SK-N-SH treated with all-trans-retinoic acid at 6 μM for 48 hours (cell line): ENCODE data around the gene CTBP2.

ENCODE experiments used
- ARNTL ChIP-seq: fragments of 450-650 bp; formaldehyde crosslinking; IDR thresholded peaks from 2 replicates; pipeline ENCODE4 v1.5.0; 2020; ENCODE audit warnings: low read depth, mild to moderate bottlenecking, moderate library complexity, borderline replicate concordance
- CREB5 ChIP-seq: fragments of 250-450 bp; sonication (Bioruptor Pico); IDR thresholded peaks from 2 replicates; pipeline ENCODE4 v1.5.1; 2020; ENCODE audit warnings: low read depth, mild to moderate bottlenecking, moderate library complexity
- GLIS3 ChIP-seq: fragments of 250-450 bp; sonication (Bioruptor Pico); IDR thresholded peaks from 2 replicates; pipeline ENCODE4 v1.5.0; 2020; ENCODE audit warnings: mild to moderate bottlenecking, moderate library complexity
- ISL1 ChIP-seq: fragments of 250-450 bp; sonication (Bioruptor Pico); IDR thresholded peaks from 2 replicates; pipeline ENCODE4 v2.1.2; 2022; ENCODE audit warnings: mild to moderate bottlenecking, moderate library complexity
- OSR1 ChIP-seq: fragments of 250-450 bp; sonication (Bioruptor Pico); IDR thresholded peaks from 2 replicates; pipeline ENCODE4 v1.8.0; 2022; ENCODE audit warnings: moderate library complexity, mild to moderate bottlenecking, inconsistent platforms
- PATZ1 ChIP-seq: fragments of 250-450 bp; sonication (Bioruptor Pico); IDR thresholded peaks from 2 replicates; pipeline ENCODE4 v1.8.0; 2020; ENCODE audit warnings: mild to moderate bottlenecking, moderate library complexity, borderline replicate concordance
- SNAI2 ChIP-seq: fragments of 250-450 bp; sonication (Bioruptor Pico); IDR thresholded peaks from 2 replicates; pipeline ENCODE4 v1.5.0; 2020; ENCODE audit warnings: mild to moderate bottlenecking, moderate library complexity
- ZFP30 ChIP-seq: fragments of 450-650 bp; formaldehyde crosslinking; IDR thresholded peaks from 2 replicates; pipeline ENCODE4 v1.5.0; 2022; ENCODE audit warnings: mild to moderate bottlenecking, moderate library complexity
- ZNF8 ChIP-seq: fragments of 450-650 bp; formaldehyde crosslinking; IDR thresholded peaks from 2 replicates; pipeline ENCODE4 v1.5.0; 2020; ENCODE audit warnings: mild to moderate bottlenecking, moderate library complexity
- TF ChIP-seq, protein P1 (sequence below): fragments of 250-450 bp; sonication (Bioruptor Pico); IDR thresholded peaks from 2 replicates; pipeline ENCODE4 v1.8.0; 2021; ENCODE audit warnings: low read depth, mild to moderate bottlenecking, moderate library complexity, borderline replicate concordance

DNA sequence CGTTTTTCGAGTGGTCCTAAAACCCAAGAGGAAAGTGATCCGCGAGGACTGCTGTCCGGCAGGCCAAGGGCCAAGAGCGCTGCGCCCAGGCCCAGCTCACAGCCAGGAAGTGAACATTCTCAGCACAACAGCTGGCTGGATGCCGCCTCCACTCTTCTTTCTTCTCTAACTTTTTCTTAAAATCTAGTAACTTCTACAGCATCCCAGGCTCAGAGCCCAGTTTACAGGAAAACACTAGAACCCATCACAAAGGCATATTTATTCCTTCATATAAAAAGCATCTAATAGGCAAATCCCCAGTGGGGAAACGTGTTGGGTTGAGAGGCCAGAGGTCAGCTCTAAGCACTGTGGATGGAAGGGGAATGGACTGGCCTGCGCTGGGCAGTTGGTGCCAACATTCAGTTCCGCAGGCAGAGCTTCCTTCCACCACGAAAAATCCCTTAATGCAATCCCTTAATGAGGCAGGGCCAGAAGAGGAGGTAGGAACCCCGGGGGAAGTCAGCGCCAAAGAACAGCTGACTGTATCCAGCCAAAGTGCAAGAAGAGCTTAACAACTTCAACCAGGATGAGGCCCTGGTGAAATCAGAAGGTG, 143.7 kb downstream of the CTBP2 start:
- TF ChIP-seq ARNTL, result no peak
- TF ChIP-seq PATZ1 (CRISPR knock-in tag), result no peak
- TF ChIP-seq, protein P1, sequence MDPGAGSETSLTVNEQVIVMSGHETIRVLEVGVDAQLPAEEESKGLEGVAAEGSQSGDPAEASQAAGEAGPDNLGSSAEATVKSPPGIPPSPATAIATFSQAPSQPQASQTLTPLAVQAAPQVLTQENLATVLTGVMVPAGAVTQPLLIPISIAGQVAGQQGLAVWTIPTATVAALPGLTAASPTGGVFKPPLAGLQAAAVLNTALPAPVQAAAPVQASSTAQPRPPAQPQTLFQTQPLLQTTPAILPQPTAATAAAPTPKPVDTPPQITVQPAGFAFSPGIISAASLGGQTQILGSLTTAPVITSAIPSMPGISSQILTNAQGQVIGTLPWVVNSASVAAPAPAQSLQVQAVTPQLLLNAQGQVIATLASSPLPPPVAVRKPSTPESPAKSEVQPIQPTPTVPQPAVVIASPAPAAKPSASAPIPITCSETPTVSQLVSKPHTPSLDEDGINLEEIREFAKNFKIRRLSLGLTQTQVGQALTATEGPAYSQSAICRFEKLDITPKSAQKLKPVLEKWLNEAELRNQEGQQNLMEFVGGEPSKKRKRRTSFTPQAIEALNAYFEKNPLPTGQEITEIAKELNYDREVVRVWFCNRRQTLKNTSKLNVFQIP (CRISPR knock-in tag), result no peak
- TF ChIP-seq ISL1 (CRISPR knock-in tag), result no peak
- TF ChIP-seq ZFP30 (CRISPR knock-in tag), result no peak
- no peak for TF ChIP-seq ZNF8
- no peak for TF ChIP-seq GLIS3 (CRISPR knock-in tag)
- no peak for TF ChIP-seq OSR1 (CRISPR knock-in tag)
- no peak for TF ChIP-seq SNAI2 (CRISPR knock-in tag)
- TF ChIP-seq CREB5 (CRISPR knock-in tag), result no peak
